Effector CD4-positive, alpha-beta T cell (primary cell): ENCODE data around the gene PDCD6IP.

Experiments
- DNase-seq: peaks from one replicate; pipeline ENCODE4 v3.0.0-alpha.2; 2020

Gene PDCD6IP

DNA sequence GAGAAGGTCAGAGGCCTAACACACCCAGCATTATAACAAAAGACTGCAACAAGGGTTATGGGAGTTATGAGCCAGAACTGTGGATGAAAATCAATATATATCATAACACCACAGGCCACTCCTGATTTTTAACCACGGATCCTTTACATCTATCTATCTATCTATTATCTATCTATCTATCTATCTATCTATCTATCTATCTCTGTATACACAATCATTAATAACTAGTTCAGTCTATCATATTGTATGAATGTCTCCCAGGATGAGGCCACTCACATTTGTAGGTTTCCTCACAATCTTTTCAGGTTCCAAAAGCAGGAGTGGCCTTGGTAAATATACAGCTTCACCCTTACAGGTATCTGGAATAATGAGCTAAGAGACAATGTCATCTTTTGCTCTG lies 94.2 kb downstream of the PDCD6IP start:
- no peak for DNase-seq

DNA sequence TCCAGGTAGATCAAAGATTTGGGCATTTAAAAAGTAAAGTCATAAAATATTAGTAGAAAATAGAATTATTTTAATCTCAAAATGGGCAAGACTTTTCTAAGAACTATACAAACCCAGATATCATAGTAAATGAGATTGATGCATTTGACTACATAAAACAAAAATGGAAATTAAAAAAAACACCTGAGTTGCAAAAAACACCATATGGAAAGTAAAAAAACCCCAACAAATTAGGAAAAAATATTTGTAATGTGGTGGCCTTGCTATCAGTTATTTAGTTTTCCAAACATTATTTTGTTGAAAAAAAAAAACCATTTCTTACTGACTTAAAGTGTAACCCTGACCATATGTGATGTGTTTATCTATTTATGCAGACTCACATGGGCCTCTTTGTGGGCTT lies 97.2 kb downstream of the PDCD6IP start:
- DNase-seq: no peak

GRCh38 chr3:33897306-33897705 lies 98.9 kb downstream of the PDCD6IP start:
- DNase-seq: no peak

GRCh38 chr3:33898901-33899300 lies 100.5 kb downstream of the PDCD6IP start:
- DNase-seq: no peak

- no peak for DNase-seq
Measured at GRCh38 chr3:33900440-33900808, 102.0 kb downstream of the PDCD6IP start.

- DNase-seq: no peak
Measured at GRCh38 chr3:33900809-33901505, 102.5 kb downstream of the PDCD6IP start.

DNA sequence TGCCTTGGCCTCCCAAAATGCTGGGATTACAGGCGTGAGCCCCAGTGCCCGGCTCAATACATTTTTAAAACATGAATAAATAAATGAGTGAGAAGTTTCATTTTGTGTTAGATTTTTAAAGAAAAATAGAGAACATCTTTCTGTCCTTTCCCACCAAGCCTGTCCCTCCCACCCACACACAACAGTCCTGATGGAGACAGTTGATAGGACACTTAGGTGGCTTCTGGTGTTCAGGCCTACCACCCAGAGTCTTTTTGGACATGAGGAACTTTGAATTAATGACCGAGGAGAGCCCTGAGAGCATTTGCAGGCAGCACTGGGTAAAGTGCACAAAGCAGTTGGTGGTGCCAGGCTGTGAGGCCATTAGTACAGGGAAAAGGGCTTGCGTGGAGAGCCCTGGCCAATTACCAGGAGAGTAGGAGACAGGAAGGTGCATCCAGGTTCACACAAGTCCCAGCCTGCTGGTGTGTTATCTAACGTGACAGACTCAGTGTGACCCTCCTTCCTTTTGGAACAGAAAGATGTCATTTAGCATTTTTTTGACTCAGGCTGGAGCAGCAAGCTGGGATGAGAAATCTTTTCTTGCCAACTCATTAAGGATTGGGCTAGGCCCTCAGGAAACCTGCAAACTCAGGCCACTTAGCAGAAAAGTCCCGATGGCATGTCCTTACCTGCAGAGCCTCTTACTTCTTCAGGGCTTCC lies 103.6 kb downstream of the PDCD6IP start:
- DNase-seq: no peak

GRCh38 chr3:33904730-33905129 lies 106.3 kb downstream of the PDCD6IP start:
- DNase-seq: no peak

DNA sequence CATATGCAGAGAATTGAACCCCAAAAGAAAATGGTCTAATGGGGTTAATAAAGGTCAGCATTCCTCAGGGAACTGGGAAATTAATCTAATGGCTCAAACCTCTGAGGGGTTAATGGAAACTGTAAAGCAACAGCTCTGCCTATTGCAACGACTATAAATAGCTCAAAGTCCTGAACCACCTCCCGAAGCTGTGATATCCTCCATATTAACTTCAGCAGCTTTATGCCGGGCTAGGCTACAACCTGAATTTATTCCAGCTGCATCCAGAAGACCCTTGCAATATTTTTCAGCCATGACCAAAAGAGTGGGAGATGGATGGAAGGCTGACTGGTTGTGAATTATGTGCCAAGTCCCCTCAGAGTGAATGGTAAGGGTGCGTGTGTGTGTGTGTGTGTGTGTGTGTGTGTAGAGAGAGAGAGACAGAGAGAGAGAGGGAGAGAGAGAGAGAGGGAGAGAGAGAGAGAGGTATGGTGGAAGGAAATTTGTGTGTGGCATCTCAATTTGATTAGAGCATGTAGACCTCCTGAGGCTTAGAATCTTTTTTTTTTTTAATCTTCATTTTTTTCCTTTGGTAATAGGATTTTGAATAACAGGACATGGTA lies 109.9 kb downstream of the PDCD6IP start:
- DNase-seq: no peak

DNA sequence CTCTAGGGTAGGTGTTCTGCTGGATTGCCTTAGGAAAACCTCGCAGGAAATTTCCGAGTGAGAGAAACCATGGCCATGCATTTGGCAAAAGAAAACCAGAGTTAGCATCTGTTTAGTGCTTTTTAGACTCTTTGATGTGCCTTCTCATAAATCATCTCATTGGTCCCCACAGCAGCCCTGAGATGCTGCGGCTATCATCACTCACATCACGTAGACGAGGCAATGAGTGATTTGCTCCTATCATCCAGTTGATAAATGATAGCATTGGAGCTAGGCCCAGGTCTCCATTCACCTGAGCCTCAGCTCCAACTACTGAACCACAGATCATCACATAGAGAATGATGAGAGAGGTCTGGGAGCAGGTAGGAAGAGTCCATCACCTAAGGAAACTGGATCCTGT lies 111.1 kb downstream of the PDCD6IP start:
- DNase-seq: no peak

DNA sequence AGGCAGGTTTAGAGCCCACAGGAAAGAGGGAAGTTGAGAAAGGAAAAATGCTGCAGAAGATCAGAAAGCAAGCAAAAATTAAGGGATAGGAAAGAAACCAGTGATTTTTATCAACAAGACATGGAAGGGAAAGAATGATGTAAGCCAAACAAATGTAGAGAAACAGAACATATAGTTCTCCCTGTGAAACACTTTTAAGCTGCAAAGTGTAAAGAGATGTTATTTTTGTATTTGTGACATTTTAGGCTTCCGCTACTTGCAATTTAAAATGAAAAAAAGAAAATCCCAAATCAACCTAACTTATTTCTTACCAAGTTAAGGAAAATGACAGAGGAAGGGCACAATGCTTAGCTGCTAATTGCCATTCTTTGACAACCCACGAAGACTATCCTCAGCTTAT lies 111.6 kb downstream of the PDCD6IP start:
- no peak for DNase-seq

- DNase-seq: no peak
Measured at GRCh38 chr3:33911525-33912322, 113.3 kb downstream of the PDCD6IP start.

GRCh38 chr3:33914212-33914611 lies 115.8 kb downstream of the PDCD6IP start:
- DNase-seq: no peak

GRCh38 chr3:33914731-33915379 lies 116.4 kb downstream of the PDCD6IP start:
- DNase-seq: no peak

- DNase-seq: no peak
Measured at GRCh38 chr3:33915796-33916546, 117.5 kb downstream of the PDCD6IP start.

DNA sequence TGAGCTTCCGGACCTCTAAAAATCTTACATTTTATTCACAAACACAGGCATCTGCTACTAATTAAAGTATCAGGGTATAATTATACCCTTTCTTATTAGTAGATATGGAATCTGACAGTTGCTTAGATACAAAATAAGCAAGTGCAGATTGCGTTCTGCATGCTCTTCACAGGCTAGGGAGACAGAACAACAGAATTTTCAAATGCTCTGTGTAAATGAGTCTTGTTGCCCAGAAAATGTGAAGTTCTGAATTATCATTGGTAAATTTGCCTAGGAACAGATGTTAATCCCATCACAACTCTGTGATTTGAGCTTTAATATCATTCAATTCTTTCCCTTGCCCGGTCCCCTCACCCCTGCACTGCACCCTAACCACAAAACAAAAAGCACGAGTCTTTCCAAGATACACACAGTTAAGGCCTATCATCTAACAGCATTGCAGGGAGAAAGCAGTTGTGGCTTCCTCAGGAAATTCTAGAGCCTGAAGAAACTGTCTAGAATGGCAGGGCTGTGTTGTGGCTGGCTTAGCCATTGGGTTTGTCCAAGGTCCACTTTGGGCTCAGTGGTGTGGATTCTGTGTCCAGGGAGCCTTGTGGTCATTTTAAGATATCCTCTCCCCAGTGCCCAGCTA lies 119.8 kb downstream of the PDCD6IP start:
- DNase-seq: no peak
